ENCODE results near the gene ACTN4. TPM values are rescaled to one million over a fixed set of nuclear protein-coding genes. Genes with fewer than 3 reads are reported as not detected.
"Not testable (repeated sequence)": the region's sequence is repeated elsewhere in the genome, so short reads cannot be mapped to it uniquely, and the experiment has no call there.

The ACTN4 gene
- total RNA-seq (100 to 1,000 TPM; 112 to 135 TPM), polyA plus RNA-seq (ENCODE audit: insufficient read depth, low read depth, low replicate concordance) (158 TPM)
- long read RNA-seq, donor 1, full-length matches to known transcripts: 29 of 67 reads
- long read RNA-seq, donor 1, partial matches to known transcripts: 38 of 67 reads
- long read RNA-seq, donor 1, other reads (novel, unspliced or antisense): 0 of 67 reads
- long read RNA-seq, donor 2, full-length matches to known transcripts: 17 of 33 reads
- long read RNA-seq, donor 2, partial matches to known transcripts: 16 of 33 reads
- long read RNA-seq, donor 2, other reads (novel, unspliced or antisense): 0 of 33 reads

GRCh38 chr19:38647368-38647965 is at the start of gene ACTN4:
Gene ACTN4, plus strand, starts transcription at chr19:38647649. Its CDS starts 97 bp downstream, at chr19:38647746.
- TF ChIP-seq CTCF (IDR thresholded peaks at IDR 0.05): no peak
- peak; percentile 91 for TF ChIP-seq POLR2A (IDR thresholded peaks at IDR 0.05)
- H3K4me3 ChIP-seq: peak within 1 kb of the TSS; percentile 94 to 97
- H3K27ac ChIP-seq: peak within 1 kb of the TSS; percentile 89 to 90
- DNase-seq: peak; percentile 98
- H3K27me3 ChIP-seq: no peaks in the 10 kb centered on the region
- H3K4me1 ChIP-seq: peaks cover 42% of the 10 kb centered on the region
- WGBS, 2 donors: 0 to 1% methylated on average over 11 to 67 of the region's 77 CpGs
- intact Hi-C loops (cut with DNase I; ENCODE audit: low total_unique reads): no loop called here
- no peaks in the 10 kb centered on the region for H3K9me3 ChIP-seq
- no peaks in the 10 kb centered on the region for H3K36me3 ChIP-seq (ENCODE audit: low read depth, missing control alignments)

- intact Hi-C loops (cut with DNase I; ENCODE audit: low total_unique reads): no loop called here
- H3K27me3 ChIP-seq: no peaks in the 10 kb centered on the region
- no peak for TF ChIP-seq POLR2A (IDR thresholded peaks at IDR 0.05)
- TF ChIP-seq CTCF (IDR thresholded peaks at IDR 0.05): no peak
These were observed 47.7 kb upstream of the ACTN4 start for GRCh38 chr19:38599722-38600121.

GRCh38 chr19:38602856-38603255 is 44.6 kb upstream of the ACTN4 start:
- H3K9me3 ChIP-seq; H3K27me3 ChIP-seq; DNase-seq; H3K4me1 ChIP-seq; H3K27ac ChIP-seq; H3K36me3 ChIP-seq (ENCODE audit: low read depth, missing control alignments); intact Hi-C loops (cut with DNase I; ENCODE audit: low total_unique reads); H3K4me3 ChIP-seq: not testable (repeated sequence)
- 77 to 84% methylated on average over 5 of the region's 5 CpGs for WGBS, 2 donors

More at GRCh38 chr19:38599722-38600121, 47.7 kb upstream of the ACTN4 start:
- no peak overlapping the region for H3K27ac ChIP-seq
- WGBS, 2 donors: 82 to 90% methylated on average over 11 of the region's 11 CpGs
- DNase-seq: no peak
- no peak overlapping the region for H3K4me3 ChIP-seq
- no peaks in the 10 kb centered on the region for H3K9me3 ChIP-seq
- no peaks in the 10 kb centered on the region for H3K4me1 ChIP-seq
- H3K36me3 ChIP-seq (ENCODE audit: low read depth, missing control alignments): no peaks in the 10 kb centered on the region

- Histone ChIP-seq H3K27me3 (no peaks in the 10 kb centered on the region), H3K9me3 (no peaks in the 10 kb centered on the region), H3K36me3 (ENCODE audit: low read depth, missing control alignments) (no peaks in the 10 kb centered on the region), H3K4me3 (no peak overlapping the region), H3K4me1 (no peaks in the 10 kb centered on the region), H3K27ac (no peak overlapping the region)
- intact Hi-C loops (cut with DNase I; ENCODE audit: low total_unique reads): no loop called here
- WGBS, 2 donors: 82 to 87% methylated on average over 5 to 6 of the region's 6 CpGs
- TF ChIP-seq POLR2A (IDR thresholded peaks at IDR 0.05) (no peak), CTCF (IDR thresholded peaks at IDR 0.05) (no peak)
- DNase-seq: no peak
These were observed 41.3 kb upstream of the ACTN4 start for GRCh38 chr19:38606131-38606530.

GRCh38 chr19:38614289-38614688 is 33.2 kb upstream of the ACTN4 start:
- intact Hi-C loops (cut with DNase I; ENCODE audit: low total_unique reads): loop anchor here (10.0 kb wide), 1 partner anchor 209 kb away; the partner anchor contains the start of gene FAM98C
- TF ChIP-seq CTCF (IDR thresholded peaks at IDR 0.05) (no peak), POLR2A (IDR thresholded peaks at IDR 0.05) (no peak)
- Histone ChIP-seq H3K36me3 (ENCODE audit: low read depth, missing control alignments) (no peaks in the 10 kb centered on the region), H3K27ac (no peak overlapping the region), H3K9me3 (no peaks in the 10 kb centered on the region), H3K27me3 (no peaks in the 10 kb centered on the region), H3K4me1 (no peaks in the 10 kb centered on the region), H3K4me3 (no peak overlapping the region)
- no peak for DNase-seq
- 74 to 100% methylated on average over 1 to 3 of the region's 3 CpGs for WGBS, 2 donors
